MM.1S (cell line): ENCODE data around the gene HOXD8.

ENCODE experiments used
- DNase-seq: peaks from one replicate; pipeline ENCODE4 v3.0.0-alpha.2; 2015
- H2AFZ ChIP-seq: fragments of 300-600 bp; sonication (generic); 2 replicates; pipeline ENCODE4 v1.6.0; 2016; ENCODE audit warnings: antibody characterized with exemption, low read length
- H3F3A ChIP-seq: fragments of 300-600 bp; sonication (generic); 2 replicates; pipeline ENCODE4 v1.6.1; 2016; ENCODE audit warnings: mild to moderate bottlenecking, antibody characterized with exemption, low read length, moderate library complexity, mixed read lengths; ENCODE audit not compliant: insufficient read depth
- H3K27ac ChIP-seq: fragments of 300-600 bp; sonication (generic); 2 replicates; pipeline ENCODE4 v1.5.1; 2016; ENCODE audit warnings: mild to moderate bottlenecking, low read length
- H3K27me3 ChIP-seq: fragments of 300-600 bp; sonication (generic); replicated peaks from 2 replicates; pipeline ENCODE4 v1.6.0; 2016; ENCODE audit warnings: low read length; ENCODE audit not compliant: insufficient read depth
- H3K36me3 ChIP-seq: fragments of 300-600 bp; sonication (generic); replicated peaks from 2 replicates; pipeline ENCODE4 v1.6.1; 2016; ENCODE audit warnings: mild to moderate bottlenecking, low read length, mixed read lengths; ENCODE audit not compliant: insufficient read depth
- H3K4me1 ChIP-seq: fragments of 300-600 bp; sonication (generic); 2 replicates; pipeline ENCODE4 v1.6.1; 2016; ENCODE audit warnings: low read length, mixed read lengths
- H3K4me2 ChIP-seq: fragments of 300-600 bp; sonication (generic); 2 replicates; pipeline ENCODE4 v1.6.0; 2016; ENCODE audit warnings: low read depth, low read length
- H3K4me3 ChIP-seq: fragments of 300-600 bp; sonication (generic); 2 replicates; pipeline ENCODE4 v1.5.1; 2016; ENCODE audit warnings: low read length, mixed read lengths
- H3K79me2 ChIP-seq: fragments of 300-600 bp; sonication (generic); 2 replicates; pipeline ENCODE4 v1.6.1; 2016; ENCODE audit warnings: mixed run types, low read length, mixed read lengths
- H3K9ac ChIP-seq: fragments of 300-600 bp; sonication (generic); 2 replicates; pipeline ENCODE4 v1.6.1; 2016; ENCODE audit warnings: low read length, mixed read lengths
- H3K9me2 ChIP-seq: fragments of 300-600 bp; sonication (generic); replicated peaks from 2 replicates; pipeline ENCODE4 v1.6.1; 2016; ENCODE audit warnings: mild to moderate bottlenecking, low read length, mixed read lengths; ENCODE audit not compliant: insufficient read depth
- H3K9me3 ChIP-seq: fragments of 300-600 bp; sonication (generic); replicated peaks from 2 replicates; pipeline ENCODE4 v1.6.1; 2016; ENCODE audit warnings: mild to moderate bottlenecking, low read length, mixed read lengths; ENCODE audit not compliant: insufficient read depth
- H4K20me1 ChIP-seq: fragments of 300-600 bp; sonication (generic); 2 replicates; pipeline ENCODE4 v1.6.1; 2016; ENCODE audit warnings: mild to moderate bottlenecking, low read length, moderate library complexity, mixed read lengths; ENCODE audit not compliant: insufficient read depth
- EZH2 ChIP-seq: fragments of 300-600 bp; sonication (generic); optimal IDR thresholded peaks from 2 replicates; pipeline ENCODE3; 2017; ENCODE audit warnings: low read depth, mild to moderate bottlenecking, antibody characterized with exemption, low read length, mixed read lengths
- EZH2phosphoT487 ChIP-seq: fragments of 300-600 bp; sonication (generic); IDR thresholded peaks from 2 replicates; pipeline ENCODE4 v1.6.1; 2018; ENCODE audit warnings: antibody characterized with exemption, low read length
- TF ChIP-seq, protein P1 (sequence below): fragments of 300-600 bp; sonication (generic); IDR thresholded peaks from 2 replicates; pipeline ENCODE4 v1.5.1; 2016; ENCODE audit warnings: antibody characterized with exemption, low read length, mixed read lengths

HOXD8 gene

GRCh38 chr2:176105730-176106580 is 23.6 kb upstream of the HOXD8 start:
- Histone ChIP-seq H3K9me2 (no peaks in the 10 kb centered on the region), H3F3A (no peaks in the 10 kb centered on the region), H3K4me2 (no peak overlapping the region), H3K9me3 (no peaks in the 10 kb centered on the region), H3K4me1 (no peaks in the 10 kb centered on the region), H3K27me3 (peaks cover 32% of the 10 kb centered on the region), H2AFZ (no peak overlapping the region), H3K9ac (no peak overlapping the region), H3K4me3 (no peak overlapping the region), H4K20me1 (no peaks in the 10 kb centered on the region), H3K36me3 (no peaks in the 10 kb centered on the region), H3K79me2 (no peaks in the 10 kb centered on the region), H3K27ac (no peak overlapping the region)
- no peak for TF ChIP-seq EZH2phosphoT487
- TF ChIP-seq, protein P1, sequence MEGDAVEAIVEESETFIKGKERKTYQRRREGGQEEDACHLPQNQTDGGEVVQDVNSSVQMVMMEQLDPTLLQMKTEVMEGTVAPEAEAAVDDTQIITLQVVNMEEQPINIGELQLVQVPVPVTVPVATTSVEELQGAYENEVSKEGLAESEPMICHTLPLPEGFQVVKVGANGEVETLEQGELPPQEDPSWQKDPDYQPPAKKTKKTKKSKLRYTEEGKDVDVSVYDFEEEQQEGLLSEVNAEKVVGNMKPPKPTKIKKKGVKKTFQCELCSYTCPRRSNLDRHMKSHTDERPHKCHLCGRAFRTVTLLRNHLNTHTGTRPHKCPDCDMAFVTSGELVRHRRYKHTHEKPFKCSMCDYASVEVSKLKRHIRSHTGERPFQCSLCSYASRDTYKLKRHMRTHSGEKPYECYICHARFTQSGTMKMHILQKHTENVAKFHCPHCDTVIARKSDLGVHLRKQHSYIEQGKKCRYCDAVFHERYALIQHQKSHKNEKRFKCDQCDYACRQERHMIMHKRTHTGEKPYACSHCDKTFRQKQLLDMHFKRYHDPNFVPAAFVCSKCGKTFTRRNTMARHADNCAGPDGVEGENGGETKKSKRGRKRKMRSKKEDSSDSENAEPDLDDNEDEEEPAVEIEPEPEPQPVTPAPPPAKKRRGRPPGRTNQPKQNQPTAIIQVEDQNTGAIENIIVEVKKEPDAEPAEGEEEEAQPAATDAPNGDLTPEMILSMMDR, result no peak
- no peak for TF ChIP-seq EZH2
- DNase-seq, result no peak

- no peak within 1 kb of the TSS for H2AFZ ChIP-seq
Observed at GRCh38 chr2:176106581-176107539, 22.6 kb upstream of the HOXD8 start, which contains the start of gene HOXD11. Gene HOXD11, plus strand, starts transcription at chr2:176107280. Its CDS starts 76 bp downstream, at chr2:176107356.

GRCh38 chr2:176107731-176108181 is 21.7 kb upstream of the HOXD8 start:
- H3K27me3 ChIP-seq, result peaks cover 44% of the 10 kb centered on the region
- H3K79me2 ChIP-seq, result no peaks in the 10 kb centered on the region
- DNase-seq, result no peak

More at GRCh38 chr2:176106581-176107539, 22.6 kb upstream of the HOXD8 start, which contains the start of gene HOXD11:
- Histone ChIP-seq H3K27me3 (peaks cover 35% of the 10 kb centered on the region), H3K9ac (no peak within 1 kb of the TSS), H3K27ac (no peak within 1 kb of the TSS), H3K9me3 (no peaks in the 10 kb centered on the region), H3K4me3 (no peak within 1 kb of the TSS), H3K4me1 (no peaks in the 10 kb centered on the region), H3K36me3 (no peaks in the 10 kb centered on the region), H3K9me2 (no peaks in the 10 kb centered on the region), H3K79me2 (no peaks in the 10 kb centered on the region), H3F3A (no peaks in the 10 kb centered on the region), H4K20me1 (no peaks in the 10 kb centered on the region), H3K4me2 (no peak within 1 kb of the TSS)
- TF ChIP-seq, protein P1, result no peak
- TF ChIP-seq EZH2 (no peak), EZH2phosphoT487 (no peak)
- no peak for DNase-seq

More at GRCh38 chr2:176107731-176108181, 21.7 kb upstream of the HOXD8 start:
- no peaks in the 10 kb centered on the region for H3F3A ChIP-seq
- H3K36me3 ChIP-seq, result no peaks in the 10 kb centered on the region
- H3K4me1 ChIP-seq, result no peaks in the 10 kb centered on the region
- TF ChIP-seq EZH2phosphoT487, result no peak
- TF ChIP-seq, protein P1, result no peak
- TF ChIP-seq EZH2, result no peak
- no peaks in the 10 kb centered on the region for H3K9me3 ChIP-seq
- H2AFZ ChIP-seq, result no peak overlapping the region
- H3K4me2 ChIP-seq, result no peak overlapping the region
- H3K9me2 ChIP-seq, result no peaks in the 10 kb centered on the region
- no peak overlapping the region for H3K27ac ChIP-seq
- no peaks in the 10 kb centered on the region for H4K20me1 ChIP-seq
- H3K4me3 ChIP-seq, result no peak overlapping the region
- no peak overlapping the region for H3K9ac ChIP-seq
